ENCODE results near the gene LOXHD1. TPM values are rescaled to one million over a fixed set of nuclear protein-coding genes. Genes with fewer than 3 reads are reported as not detected.

Gene LOXHD1
- total RNA-seq, 1 experiment from 2014 or later: 0.35 TPM

GRCh38 chr18:46678785-46679399 lies 21.9 kb upstream of the LOXHD1 start (continued):
- TF ChIP-seq GRHL2 (CRISPR knock-in tag; IDR thresholded peaks at IDR 0.05; ENCODE audit: insufficient replicate concordance, severe bottlenecking) (no peak), OVOL2 (CRISPR knock-in tag; IDR thresholded peaks at IDR 0.05; ENCODE audit: borderline replicate concordance) (no peak), MYBL2 (CRISPR knock-in tag; IDR thresholded peaks at IDR 0.05) (no peak), ZNF232 (CRISPR knock-in tag; IDR thresholded peaks at IDR 0.05) (no peak)

- no peak overlapping the region for H3K4me3 Mint-ChIP-seq
- ChIA-PET POLR2A (no interaction called here), CTCF (interaction anchor here (1.0 to 5.0 kb wide), 3 partner anchors 18 to 77 kb away, joined by 3 to 29 read pairs (median 3); no protein-coding TSS in a partner anchor)
- no peaks in the 10 kb centered on the region for H3K36me3 Mint-ChIP-seq
- DNase-seq (ENCODE audit: low spot score) (no peak), ATAC-seq (no peak)
- no peaks in the 10 kb centered on the region; the same call in 1 of the 2 replicates for H3K27me3 Mint-ChIP-seq (ENCODE audit: low read depth)
- H3K9me3 Mint-ChIP-seq: no peaks in the 10 kb centered on the region
- TF ChIP-seq USF1 (CRISPR knock-in tag; IDR thresholded peaks at IDR 0.05): no peak
- no peak for TF ChIP-seq KAT7 (CRISPR knock-in tag; IDR thresholded peaks at IDR 0.05; ENCODE audit: borderline replicate concordance)
- H3K27ac Mint-ChIP-seq: no peak overlapping the region
- peaks cover 14% of the 10 kb centered on the region for H3K4me1 Mint-ChIP-seq
These were observed 21.0 kb upstream of the LOXHD1 start for GRCh38 chr18:46678041-46678440.

GRCh38 chr18:46677611-46678010 lies 20.6 kb upstream of the LOXHD1 start:
- ChIA-PET CTCF (interaction anchor here (1.0 to 5.0 kb wide), 4 partner anchors 17 to 527 kb away, joined by 3 to 29 read pairs (median 3); no protein-coding TSS in a partner anchor), POLR2A (no interaction called here)
- peak; percentile 67 for ATAC-seq
- TF ChIP-seq ZNF671 (CRISPR knock-in tag; IDR thresholded peaks at IDR 0.05) (no peak), ATF1 (CRISPR knock-in tag; IDR thresholded peaks at IDR 0.05) (no peak), ARID4B (CRISPR knock-in tag; IDR thresholded peaks at IDR 0.05; ENCODE audit: borderline replicate concordance) (no peak)
- Mint-ChIP-seq H3K36me3 (no peaks in the 10 kb centered on the region), H3K9me3 (no peaks in the 10 kb centered on the region), H3K27ac (no peak overlapping the region), H3K4me1 (peaks cover 18% of the 10 kb centered on the region), H3K4me3 (no peak overlapping the region), H3K27me3 (ENCODE audit: low read depth) (no peaks in the 10 kb centered on the region; the same call in 1 of the 2 replicates)
- DNase-seq (ENCODE audit: low spot score): no peak

GRCh38 chr18:46676182-46676835 lies 19.3 kb upstream of the LOXHD1 start:
- H3K27me3 Mint-ChIP-seq (ENCODE audit: low read depth): no peaks in the 10 kb centered on the region; the same call in 1 of the 2 replicates
- ChIA-PET CTCF (interaction anchor here (1.5 to 5.0 kb wide), 2 partner anchors 18 to 529 kb away, joined by 3 to 29 read pairs; no protein-coding TSS in a partner anchor), POLR2A (no interaction called here)
- H3K36me3 Mint-ChIP-seq: no peaks in the 10 kb centered on the region
- peaks cover 30% of the 10 kb centered on the region for H3K4me1 Mint-ChIP-seq
- TF ChIP-seq ERG (CRISPR knock-in tag; IDR thresholded peaks at IDR 0.05): no peak
- no peak for TF ChIP-seq SP1 (CRISPR knock-in tag; conservative IDR thresholded peaks at IDR 0.05)
- TF ChIP-seq ZNF121 (CRISPR knock-in tag; IDR thresholded peaks at IDR 0.05): no peak
- no peak for TF ChIP-seq NR1H2 (CRISPR knock-in tag; IDR thresholded peaks at IDR 0.05)
- DNase-seq (ENCODE audit: low spot score) (no peak), ATAC-seq (peak; percentile 46)
- H3K4me3 Mint-ChIP-seq: no peak overlapping the region
- H3K9me3 Mint-ChIP-seq: no peaks in the 10 kb centered on the region
- H3K27ac Mint-ChIP-seq: peak overlapping the region; percentile 52; the same call in 1 of the 2 replicates
